ENCODE data around the gene ENDOG.

DNA sequence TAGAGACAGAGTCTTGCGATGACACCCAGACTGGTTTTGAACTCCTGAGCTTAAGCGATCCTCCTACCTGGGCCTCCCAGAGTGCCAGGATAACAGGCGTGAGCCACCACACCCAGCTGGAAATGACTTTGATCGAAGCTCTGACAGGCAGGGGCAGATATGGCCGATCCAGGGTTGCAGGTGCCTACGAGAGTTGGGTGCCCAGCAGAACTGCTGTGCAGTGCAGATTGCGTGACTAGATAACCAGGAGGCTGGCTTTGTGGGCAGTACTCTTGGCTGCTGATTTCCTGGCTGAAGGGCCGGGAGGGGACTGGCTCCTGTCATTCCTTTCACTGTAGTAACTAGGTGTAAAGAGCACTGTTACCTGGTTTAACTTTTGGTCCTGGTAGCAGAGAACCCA is 19.4 kb upstream of the ENDOG start:
- TF ChIP-seq, protein P1, sequence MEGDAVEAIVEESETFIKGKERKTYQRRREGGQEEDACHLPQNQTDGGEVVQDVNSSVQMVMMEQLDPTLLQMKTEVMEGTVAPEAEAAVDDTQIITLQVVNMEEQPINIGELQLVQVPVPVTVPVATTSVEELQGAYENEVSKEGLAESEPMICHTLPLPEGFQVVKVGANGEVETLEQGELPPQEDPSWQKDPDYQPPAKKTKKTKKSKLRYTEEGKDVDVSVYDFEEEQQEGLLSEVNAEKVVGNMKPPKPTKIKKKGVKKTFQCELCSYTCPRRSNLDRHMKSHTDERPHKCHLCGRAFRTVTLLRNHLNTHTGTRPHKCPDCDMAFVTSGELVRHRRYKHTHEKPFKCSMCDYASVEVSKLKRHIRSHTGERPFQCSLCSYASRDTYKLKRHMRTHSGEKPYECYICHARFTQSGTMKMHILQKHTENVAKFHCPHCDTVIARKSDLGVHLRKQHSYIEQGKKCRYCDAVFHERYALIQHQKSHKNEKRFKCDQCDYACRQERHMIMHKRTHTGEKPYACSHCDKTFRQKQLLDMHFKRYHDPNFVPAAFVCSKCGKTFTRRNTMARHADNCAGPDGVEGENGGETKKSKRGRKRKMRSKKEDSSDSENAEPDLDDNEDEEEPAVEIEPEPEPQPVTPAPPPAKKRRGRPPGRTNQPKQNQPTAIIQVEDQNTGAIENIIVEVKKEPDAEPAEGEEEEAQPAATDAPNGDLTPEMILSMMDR (IDR thresholded peaks at IDR 0.05): no peak
- no peak for TF ChIP-seq POLR2A (IDR thresholded peaks at IDR 0.05)
- no peak for TF ChIP-seq POLR2AphosphoS5 (IDR thresholded peaks at IDR 0.05; ENCODE audit: insufficient read depth in 1 of 2, low read depth in 1 of 2)
